ENCODE measurements around the gene PRMT6. TPM values are rescaled to one million over a fixed set of nuclear protein-coding genes. Genes with fewer than 3 reads are reported as not detected.

Gene PRMT6
- 8.4 TPM for polyA plus RNA-seq (2013, experiment 1 of 2)
- polyA plus RNA-seq (2013, experiment 2 of 2) = 8.5 TPM

GRCh38 chr1:107056426-107057196 lies at the start of gene PRMT6:
TSS of gene PRMT6 (plus strand) at chr1:107056674. CDS start at chr1:107056716, 42 bp downstream.
- H3K4ac ChIP-seq (ENCODE audit: low read depth in 1 of 2, low read length in 2 of 2) = peak within 1 kb of the TSS; percentile 46 to 96
- peak within 1 kb of the TSS; percentile 96 for H4K8ac ChIP-seq (ENCODE audit: low read length)
- peaks cover 6% of the 10 kb centered on the region for H3K4me1 ChIP-seq (ENCODE audit: control insufficient read depth, insufficient read depth, low read depth, low read length)
- H3K18ac ChIP-seq (ENCODE audit: low read depth in 1 of 2, low read length in 2 of 2) = peak within 1 kb of the TSS; percentile 65 to 96
- H3K36me3 ChIP-seq (ENCODE audit: control insufficient read depth in 1 of 2, insufficient read depth in 2 of 2, low read depth in 1 of 2, low read length in 2 of 2) = peaks cover 0 to 11% of the 10 kb centered on the region in 2 experiments
- H3K9ac ChIP-seq (ENCODE audit: low read length) = peak within 1 kb of the TSS; percentile 91
- no peaks in the 10 kb centered on the region for H3K27me3 ChIP-seq (ENCODE audit: control insufficient read depth in 1 of 2, insufficient read depth in 1 of 2, low read length in 2 of 2)
- H2BK12ac ChIP-seq (ENCODE audit: low read length in 2 of 2) = peak within 1 kb of the TSS in 1 of 2 experiments; percentile 29
- H3K14ac ChIP-seq (ENCODE audit: low read length in 2 of 2) = peak within 1 kb of the TSS in 1 of 2 experiments; percentile 91
- H4K91ac ChIP-seq (ENCODE audit: low read length) = peak within 1 kb of the TSS; percentile 83
- H3K79me1 ChIP-seq (replicated peaks; ENCODE audit: low read length, poor library complexity, severe bottlenecking) = peaks cover 5% of the 10 kb centered on the region
- H2BK15ac ChIP-seq (ENCODE audit: low read depth, poor library complexity, severe bottlenecking) = peak within 1 kb of the TSS; percentile 73
- H2AK5ac ChIP-seq (ENCODE audit: low read length, severe bottlenecking) = no peak within 1 kb of the TSS
- DNase-seq = peak; percentile 79
- H3K4me2 ChIP-seq (ENCODE audit: low read length, poor library complexity, severe bottlenecking) = peak within 1 kb of the TSS; percentile 62
- H2AFZ ChIP-seq (ENCODE audit: low read depth, low read length) = peak within 1 kb of the TSS; percentile 98
- no peaks in the 10 kb centered on the region for H3K9me3 ChIP-seq (ENCODE audit: control insufficient read depth, low read length)
- H3K27ac ChIP-seq (ENCODE audit: low read length, poor library complexity, severe bottlenecking) = peak within 1 kb of the TSS; percentile 32
- peak within 1 kb of the TSS; percentile 87 to 97 for H3K4me3 ChIP-seq (ENCODE audit: insufficient read depth in 1 of 2, low read depth in 1 of 2, low read length in 2 of 2)
- peak within 1 kb of the TSS; percentile 57 for H2BK120ac ChIP-seq (ENCODE audit: low read depth, low read length)
- peak within 1 kb of the TSS; percentile 74 for H2BK5ac ChIP-seq (ENCODE audit: low read depth, low read length, poor library complexity, severe bottlenecking)
- peak within 1 kb of the TSS in 1 of 2 experiments; percentile 35 for H3K23ac ChIP-seq (ENCODE audit: low read length in 2 of 2)
- under 1% methylated on average over 73 of the region's 73 CpGs for WGBS

- H2BK5ac ChIP-seq (ENCODE audit: low read depth, low read length, poor library complexity, severe bottlenecking) = no peak overlapping the region
- no peak overlapping the region for H2AFZ ChIP-seq (ENCODE audit: low read depth, low read length)
- H3K4me2 ChIP-seq (ENCODE audit: low read length, poor library complexity, severe bottlenecking) = no peak overlapping the region
- H4K91ac ChIP-seq (ENCODE audit: low read length) = no peak overlapping the region
- no peak overlapping the region for H3K27ac ChIP-seq (ENCODE audit: low read length, poor library complexity, severe bottlenecking)
- H3K79me1 ChIP-seq (replicated peaks; ENCODE audit: low read length, poor library complexity, severe bottlenecking) = no peaks in the 10 kb centered on the region
- H3K9me3 ChIP-seq (ENCODE audit: control insufficient read depth, low read length) = no peaks in the 10 kb centered on the region
- H3K4me1 ChIP-seq (ENCODE audit: control insufficient read depth, insufficient read depth, low read depth, low read length) = no peaks in the 10 kb centered on the region
- H3K23ac ChIP-seq (ENCODE audit: low read length in 2 of 2) = no peak overlapping the region
- H3K9ac ChIP-seq (ENCODE audit: low read length) = no peak overlapping the region
- H2BK120ac ChIP-seq (ENCODE audit: low read depth, low read length) = no peak overlapping the region
- no peak overlapping the region for H2BK15ac ChIP-seq (ENCODE audit: low read depth, poor library complexity, severe bottlenecking)
- no peaks in the 10 kb centered on the region for H3K27me3 ChIP-seq (ENCODE audit: control insufficient read depth in 1 of 2, insufficient read depth in 1 of 2, low read length in 2 of 2)
- H3K36me3 ChIP-seq (ENCODE audit: control insufficient read depth in 1 of 2, insufficient read depth in 2 of 2, low read depth in 1 of 2, low read length in 2 of 2) = no peaks in the 10 kb centered on the region
- H2BK12ac ChIP-seq (ENCODE audit: low read length in 2 of 2) = no peak overlapping the region
- 92% methylated on average over 3 of the region's 3 CpGs for WGBS
- H3K14ac ChIP-seq (ENCODE audit: low read length in 2 of 2) = no peak overlapping the region
- DNase-seq = no peak
- H3K18ac ChIP-seq (ENCODE audit: low read depth in 1 of 2, low read length in 2 of 2) = no peak overlapping the region
- no peak overlapping the region for H3K4ac ChIP-seq (ENCODE audit: low read depth in 1 of 2, low read length in 2 of 2)
- no peak overlapping the region for H3K4me3 ChIP-seq (ENCODE audit: insufficient read depth in 1 of 2, low read depth in 1 of 2, low read length in 2 of 2)
- H2AK5ac ChIP-seq (ENCODE audit: low read length, severe bottlenecking) = no peak overlapping the region
- no peak overlapping the region for H4K8ac ChIP-seq (ENCODE audit: low read length)
Measured at GRCh38 chr1:107009281-107009680, 47.2 kb upstream of the PRMT6 start.

GRCh38 chr1:107010582-107010981 lies 45.9 kb upstream of the PRMT6 start:
- no peak overlapping the region for H3K4me3 ChIP-seq (ENCODE audit: insufficient read depth in 1 of 2, low read depth in 1 of 2, low read length in 2 of 2)
- WGBS = 50% methylated on average over 1 of the region's 3 CpGs
- no peak overlapping the region for H4K91ac ChIP-seq (ENCODE audit: low read length)
- no peak overlapping the region for H3K4ac ChIP-seq (ENCODE audit: low read depth in 1 of 2, low read length in 2 of 2)
- no peak overlapping the region for H3K4me2 ChIP-seq (ENCODE audit: low read length, poor library complexity, severe bottlenecking)
- no peaks in the 10 kb centered on the region for H3K36me3 ChIP-seq (ENCODE audit: control insufficient read depth in 1 of 2, insufficient read depth in 2 of 2, low read depth in 1 of 2, low read length in 2 of 2)
- H2BK120ac ChIP-seq (ENCODE audit: low read depth, low read length) = no peak overlapping the region
- no peak overlapping the region for H2BK12ac ChIP-seq (ENCODE audit: low read length in 2 of 2)
- H2BK15ac ChIP-seq (ENCODE audit: low read depth, poor library complexity, severe bottlenecking) = no peak overlapping the region
- H4K8ac ChIP-seq (ENCODE audit: low read length) = no peak overlapping the region
- H3K18ac ChIP-seq (ENCODE audit: low read depth in 1 of 2, low read length in 2 of 2) = no peak overlapping the region
- H2AK5ac ChIP-seq (ENCODE audit: low read length, severe bottlenecking) = no peak overlapping the region
- no peak overlapping the region for H3K14ac ChIP-seq (ENCODE audit: low read length in 2 of 2)
- no peak overlapping the region for H3K9ac ChIP-seq (ENCODE audit: low read length)
- H3K27me3 ChIP-seq (ENCODE audit: control insufficient read depth in 1 of 2, insufficient read depth in 1 of 2, low read length in 2 of 2) = no peaks in the 10 kb centered on the region
- H3K9me3 ChIP-seq (ENCODE audit: control insufficient read depth, low read length) = no peaks in the 10 kb centered on the region
- no peak overlapping the region for H2AFZ ChIP-seq (ENCODE audit: low read depth, low read length)
- no peak overlapping the region for H3K23ac ChIP-seq (ENCODE audit: low read length in 2 of 2)
- no peak for DNase-seq
- H3K27ac ChIP-seq (ENCODE audit: low read length, poor library complexity, severe bottlenecking) = no peak overlapping the region
- H2BK5ac ChIP-seq (ENCODE audit: low read depth, low read length, poor library complexity, severe bottlenecking) = no peak overlapping the region
- no peaks in the 10 kb centered on the region for H3K4me1 ChIP-seq (ENCODE audit: control insufficient read depth, insufficient read depth, low read depth, low read length)
- no peaks in the 10 kb centered on the region for H3K79me1 ChIP-seq (replicated peaks; ENCODE audit: low read length, poor library complexity, severe bottlenecking)

GRCh38 chr1:107016376-107016978 lies 40.0 kb upstream of the PRMT6 start:
- H2AK5ac ChIP-seq (ENCODE audit: low read length, severe bottlenecking) = no peak overlapping the region
- no peak for DNase-seq
- H3K79me1 ChIP-seq (replicated peaks; ENCODE audit: low read length, poor library complexity, severe bottlenecking) = no peaks in the 10 kb centered on the region
- H3K36me3 ChIP-seq (ENCODE audit: control insufficient read depth in 1 of 2, insufficient read depth in 2 of 2, low read depth in 1 of 2, low read length in 2 of 2) = no peaks in the 10 kb centered on the region
- WGBS = no CpG with 5 or more reads among the region's 3 CpGs
- peak overlapping the region; percentile 55 for H3K9ac ChIP-seq (ENCODE audit: low read length)
- H3K27me3 ChIP-seq (ENCODE audit: control insufficient read depth in 1 of 2, insufficient read depth in 1 of 2, low read length in 2 of 2) = no peaks in the 10 kb centered on the region
- H2AFZ ChIP-seq (ENCODE audit: low read depth, low read length) = no peak overlapping the region
- no peaks in the 10 kb centered on the region for H3K4me1 ChIP-seq (ENCODE audit: control insufficient read depth, insufficient read depth, low read depth, low read length)
- no peak overlapping the region for H3K18ac ChIP-seq (ENCODE audit: low read depth in 1 of 2, low read length in 2 of 2)
- H2BK12ac ChIP-seq (ENCODE audit: low read length in 2 of 2) = no peak overlapping the region
- H3K4me2 ChIP-seq (ENCODE audit: low read length, poor library complexity, severe bottlenecking) = no peak overlapping the region
- H3K4me3 ChIP-seq (ENCODE audit: insufficient read depth in 1 of 2, low read depth in 1 of 2, low read length in 2 of 2) = peak overlapping the region in 1 of 2 experiments; percentile 20
- no peak overlapping the region for H3K14ac ChIP-seq (ENCODE audit: low read length in 2 of 2)
- H4K91ac ChIP-seq (ENCODE audit: low read length) = no peak overlapping the region
- no peak overlapping the region for H4K8ac ChIP-seq (ENCODE audit: low read length)
- H3K9me3 ChIP-seq (ENCODE audit: control insufficient read depth, low read length) = no peaks in the 10 kb centered on the region
- H2BK120ac ChIP-seq (ENCODE audit: low read depth, low read length) = no peak overlapping the region
- no peak overlapping the region for H3K4ac ChIP-seq (ENCODE audit: low read depth in 1 of 2, low read length in 2 of 2)
- H2BK15ac ChIP-seq (ENCODE audit: low read depth, poor library complexity, severe bottlenecking) = no peak overlapping the region
- no peak overlapping the region for H3K23ac ChIP-seq (ENCODE audit: low read length in 2 of 2)
- H3K27ac ChIP-seq (ENCODE audit: low read length, poor library complexity, severe bottlenecking) = no peak overlapping the region
- no peak overlapping the region for H2BK5ac ChIP-seq (ENCODE audit: low read depth, low read length, poor library complexity, severe bottlenecking)
